HFF-Myc (cell line): ENCODE measurements around the gene RNF115.

Experiments
- DNase-seq: peaks from one replicate; pipeline ENCODE4 v3.0.0-alpha.2; 2011; ENCODE audit warnings: low read depth; ENCODE audit errors: extremely low read depth
- H3K4me3 ChIP-seq: replicated peaks from 2 replicates; pipeline ENCODE4 v1.5.1; 2011; ENCODE audit warnings: low read depth, mild to moderate bottlenecking, control low read depth, low read length
- CTCF ChIP-seq: IDR thresholded peaks from 2 replicates; pipeline ENCODE4 v1.5.1; 2012; ENCODE audit warnings: mild to moderate bottlenecking, low read depth, low read length, control low read depth; ENCODE audit errors: missing control alignments

The RNF115 gene

DNA sequence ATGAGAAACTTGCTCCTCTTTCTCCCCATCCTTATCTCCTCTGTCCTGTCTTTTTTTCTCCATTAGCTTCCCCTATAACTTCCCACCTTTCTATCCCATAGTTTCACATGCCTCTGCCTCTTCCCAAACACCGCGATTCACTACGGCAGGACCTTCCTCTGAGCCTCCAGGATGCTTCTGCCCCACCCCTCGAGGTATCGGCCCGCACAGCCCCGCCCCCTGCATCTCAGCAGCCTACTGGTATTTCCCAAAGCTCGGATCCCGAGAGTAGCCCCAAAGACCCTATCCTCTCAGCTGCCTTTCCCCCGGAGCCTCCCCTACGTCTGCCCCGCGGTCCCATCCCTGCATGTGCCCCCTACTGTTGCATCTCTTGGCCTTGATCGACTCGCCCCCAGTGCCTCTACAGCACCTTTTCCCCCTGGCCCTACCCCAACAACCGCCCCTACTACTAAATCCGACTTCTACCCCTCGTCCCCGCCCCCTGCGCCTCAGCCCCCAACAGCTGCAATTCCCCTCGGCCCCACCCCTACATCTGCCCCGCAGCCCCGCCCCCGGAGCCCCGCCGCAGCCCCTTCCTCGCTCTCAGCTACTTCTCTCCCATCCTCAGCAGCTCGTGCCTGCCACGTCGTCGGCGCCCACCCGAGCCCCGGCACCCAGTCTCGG is 34.5 kb upstream of the RNF115 start:
- no peak for TF ChIP-seq CTCF
- no peak for DNase-seq

GRCh38 chr1:145857170-145857569 is 33.3 kb upstream of the RNF115 start:
- DNase-seq = no peak
- no peak overlapping the region for H3K4me3 ChIP-seq
- no peak for TF ChIP-seq CTCF

More for the DNA sequence above, 34.5 kb upstream of the RNF115 start:
- H3K4me3 ChIP-seq = peak overlapping the region; percentile 84

DNA sequence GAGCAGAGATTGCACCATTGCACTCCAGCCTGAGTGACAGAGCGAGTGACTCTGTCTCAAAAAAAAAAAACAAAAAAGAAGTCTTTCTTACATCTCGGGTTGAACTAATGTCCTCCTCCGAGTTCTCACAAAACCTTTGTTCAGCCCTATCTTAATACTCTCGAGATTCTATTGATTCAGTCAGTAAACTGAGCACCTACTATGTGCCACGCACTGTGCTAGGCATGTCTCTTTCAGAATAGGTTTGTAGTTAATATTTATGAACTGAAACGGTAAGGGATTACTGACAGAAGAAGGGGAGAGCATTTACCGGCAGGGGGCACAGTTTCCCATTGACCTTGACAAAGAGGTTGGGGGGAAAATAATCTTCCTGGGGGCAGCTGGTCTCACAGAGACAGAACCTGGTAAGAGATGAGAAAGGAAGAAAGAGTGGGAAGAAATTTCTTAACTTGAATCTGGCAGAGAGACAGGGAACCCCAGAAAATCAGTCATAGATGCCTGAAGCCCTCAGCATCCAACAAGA is 31.6 kb upstream of the RNF115 start:
- no peak overlapping the region for H3K4me3 ChIP-seq
- TF ChIP-seq CTCF = peak; percentile 29
- DNase-seq = no peak

DNA sequence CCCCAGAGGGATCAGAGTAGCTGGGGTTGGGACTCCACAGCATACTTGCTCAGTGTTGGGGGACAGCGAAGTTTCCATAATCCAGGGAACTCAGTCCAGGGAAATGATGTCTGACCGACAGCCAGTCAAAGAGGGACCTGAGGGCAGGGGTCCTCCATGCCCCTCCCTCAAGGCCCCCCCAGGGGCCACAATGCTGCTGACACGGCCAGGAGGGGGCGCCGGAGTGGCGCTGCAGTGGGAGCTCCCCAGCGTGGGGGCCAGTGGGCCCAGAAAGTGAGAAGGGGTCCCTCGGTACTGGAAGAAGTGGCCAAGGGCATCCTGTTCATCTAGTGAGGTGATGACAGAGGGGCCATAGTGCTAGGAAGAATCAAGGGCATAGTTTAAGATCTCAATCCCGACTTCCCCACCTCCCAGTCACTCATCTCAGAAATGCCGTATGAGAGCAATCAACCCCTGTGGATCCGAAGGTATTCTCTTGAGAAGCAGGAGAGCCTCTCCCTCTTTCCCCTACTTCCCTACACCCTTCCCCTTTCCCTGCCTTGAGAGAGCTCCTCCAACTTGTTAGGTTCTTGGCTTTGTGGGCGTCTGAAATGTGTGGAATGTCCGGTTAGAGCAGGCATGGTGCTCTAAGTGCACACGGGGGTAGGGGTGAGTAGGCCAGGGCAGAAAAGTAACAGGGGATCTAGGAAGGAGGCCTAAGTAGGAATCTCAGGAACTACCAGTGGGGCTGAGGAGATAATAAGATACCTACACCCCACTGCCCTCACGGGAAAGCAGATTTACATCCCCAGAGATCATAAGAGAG is 25.7 kb upstream of the RNF115 start:
- DNase-seq = no peak
- peak; percentile 51 for TF ChIP-seq CTCF

GRCh38 chr1:145847827-145848226 is 23.9 kb upstream of the RNF115 start:
- no peak for TF ChIP-seq CTCF
- no peak overlapping the region for H3K4me3 ChIP-seq
- DNase-seq = no peak

More for the DNA sequence above, 25.7 kb upstream of the RNF115 start:
- H3K4me3 ChIP-seq = no peak overlapping the region

DNA sequence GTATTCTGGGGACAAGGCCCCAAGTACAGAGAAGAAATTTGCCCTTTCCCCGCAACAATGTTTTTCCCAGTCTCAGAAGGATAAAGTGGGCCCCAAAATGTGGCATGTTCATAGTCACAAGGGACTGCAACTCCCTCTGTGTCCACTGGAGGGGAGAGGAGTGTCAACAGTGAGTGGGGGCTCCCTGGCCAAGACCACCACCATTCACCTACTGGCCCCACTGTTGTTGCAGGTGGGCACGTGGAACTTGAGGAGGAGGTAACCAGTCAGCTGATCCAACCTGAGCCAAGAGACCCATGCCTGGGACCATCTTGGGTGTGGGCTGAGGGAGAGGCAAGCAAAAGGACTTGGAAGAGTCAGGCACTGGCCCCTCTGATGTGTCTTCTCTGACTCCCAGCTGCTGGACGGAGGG is 22.3 kb upstream of the RNF115 start:
- TF ChIP-seq CTCF = peak; percentile 63
- no peak for DNase-seq
- peak overlapping the region; percentile 46 for H3K4me3 ChIP-seq
